OCI-LY7 (cell line): ENCODE data around the gene SEPHS2. TPM values are rescaled to one million over a fixed set of nuclear protein-coding genes. Genes with fewer than 3 reads are reported as not detected.
A peak's percentile ranks its signal among the peaks of the same experiment; 100 is the strongest.

Experiments used
- BruUV-seq: library from RNA; stranded (reverse); fragments of 400-500 nt; replicated peaks from 2 replicates; lab custom pipeline; 2021; lab: Mats Ljungman, UMichigan
- CTCF ChIA-PET: fragments of 300-600 bp; sonication (Branson Sonifier 250); formaldehyde crosslinking; loops from one replicate; lab custom pipeline; 2022; ENCODE audit warnings: antibody characterized with exemption; ENCODE audit not compliant: unreplicated experiment; lab: Charles Lee
- POLR2A ChIA-PET: fragments of 300-600 bp; sonication (Branson Sonifier 250); formaldehyde crosslinking; loops from one replicate; lab custom pipeline; 2022; ENCODE audit warnings: antibody characterized with exemption; lab: Charles Lee
- DNase-seq: peaks from one replicate; pipeline ENCODE4 v3.0.0-alpha.2; 2015; ENCODE audit warnings: low spot score
- H2AFZ ChIP-seq: fragments of 200-600 bp; sonication (generic), shearing (Covaris generic); 2 replicates; pipeline ENCODE4 v1.6.1; 2014; ENCODE audit warnings: mild to moderate bottlenecking, antibody characterized with exemption, low read length, moderate library complexity
- H3K27ac ChIP-seq: fragments of 200-600 bp; sonication (generic); 2 replicates; pipeline ENCODE4 v1.5.1; 2014; ENCODE audit warnings: mixed run types, low read depth, mild to moderate bottlenecking, moderate library complexity, low read length, inconsistent platforms; ENCODE audit not compliant: poor library complexity, severe bottlenecking
- H3K36me3 ChIP-seq: fragments of 200-600 bp; sonication (generic); 2 replicates; pipeline ENCODE4 v1.6.1; 2014; ENCODE audit warnings: mild to moderate bottlenecking, antibody characterized with exemption, low read length, moderate library complexity, mixed read lengths; ENCODE audit not compliant: insufficient read depth
- H3K4me1 ChIP-seq: fragments of 200-600 bp; sonication (generic); 2 replicates; pipeline ENCODE4 v1.5.1; 2014; ENCODE audit warnings: mild to moderate bottlenecking, low read length; ENCODE audit not compliant: insufficient read depth, poor library complexity, severe bottlenecking
- H3K4me2 ChIP-seq: fragments of 200-600 bp; sonication (generic); 2 replicates; pipeline ENCODE4 v1.6.1; 2014; ENCODE audit warnings: mild to moderate bottlenecking, low read length
- H3K4me3 ChIP-seq: fragments of 200-600 bp; sonication (generic); 2 replicates; pipeline ENCODE4 v1.5.1; 2014; ENCODE audit warnings: mild to moderate bottlenecking, low read depth, low read length; ENCODE audit not compliant: poor library complexity, severe bottlenecking
- H3K79me2 ChIP-seq: fragments of 200-600 bp; sonication (generic); 2 replicates; pipeline ENCODE4 v1.6.1; 2016; ENCODE audit warnings: low read depth, mild to moderate bottlenecking, low read length, moderate library complexity, mixed read lengths; ENCODE audit not compliant: insufficient read depth
- H3K9me2 ChIP-seq: fragments of 200-600 bp; sonication (generic); 2 replicates; pipeline ENCODE4 v1.6.1; 2016; ENCODE audit warnings: mild to moderate bottlenecking, low read length, mixed read lengths; ENCODE audit not compliant: insufficient read depth
- H3K9me3 ChIP-seq: fragments of 200-600 bp; sonication (generic); 2 replicates; pipeline ENCODE4 v1.6.1; 2014; ENCODE audit warnings: mild to moderate bottlenecking, mixed run types, low read length, mixed read lengths
- H4K20me1 ChIP-seq: fragments of 200-600 bp; sonication (generic); 2 replicates; pipeline ENCODE4 v1.6.1; 2014; ENCODE audit warnings: mild to moderate bottlenecking, antibody characterized with exemption, low read length, moderate library complexity, mixed read lengths; ENCODE audit not compliant: insufficient read depth
- EZH2phosphoT487 ChIP-seq: fragments of 200-600 bp; sonication (generic); IDR thresholded peaks from 2 replicates; pipeline ENCODE4 v1.6.1; 2018; ENCODE audit warnings: low read depth, borderline replicate concordance, mild to moderate bottlenecking, mixed run types, antibody characterized with exemption, low read length, moderate library complexity, mixed read lengths
- intact Hi-C: fragments of 100-400 bp; cut with micrococcal nuclease; formaldehyde crosslinking; loops from one replicate; pipeline ENCODE4 v1.10.0; 2022; ENCODE audit not compliant: unreplicated experiment
- small RNA-seq: library from RNA; depleted of rRNA; stranded (forward); fragments of <200 nt; gene quantifications from one replicate; pipeline ENCODE3, GENCODE V24; 2014
- total RNA-seq, 2 experiments: library from RNA; depleted of rRNA in 1 of 2; stranded (reverse); fragments of >200 nt in 1 of 2; shearing (Covaris generic) in 1 of 2; gene quantifications; 2 replicates each; pipeline ENCODE4 v1.2.3, GENCODE V29; 2014 to 2022
- TF ChIP-seq, protein P1 (sequence below): fragments of 200-600 bp; sonication (generic); conservative IDR thresholded peaks from 2 replicates; pipeline ENCODE4 v1.5.1; 2014; ENCODE audit warnings: mild to moderate bottlenecking, antibody characterized with exemption, low read length, moderate library complexity, mixed read lengths

The SEPHS2 gene
- total RNA-seq, 2 experiments from 2014 or later = 14.4 to 64.2 TPM

DNA sequence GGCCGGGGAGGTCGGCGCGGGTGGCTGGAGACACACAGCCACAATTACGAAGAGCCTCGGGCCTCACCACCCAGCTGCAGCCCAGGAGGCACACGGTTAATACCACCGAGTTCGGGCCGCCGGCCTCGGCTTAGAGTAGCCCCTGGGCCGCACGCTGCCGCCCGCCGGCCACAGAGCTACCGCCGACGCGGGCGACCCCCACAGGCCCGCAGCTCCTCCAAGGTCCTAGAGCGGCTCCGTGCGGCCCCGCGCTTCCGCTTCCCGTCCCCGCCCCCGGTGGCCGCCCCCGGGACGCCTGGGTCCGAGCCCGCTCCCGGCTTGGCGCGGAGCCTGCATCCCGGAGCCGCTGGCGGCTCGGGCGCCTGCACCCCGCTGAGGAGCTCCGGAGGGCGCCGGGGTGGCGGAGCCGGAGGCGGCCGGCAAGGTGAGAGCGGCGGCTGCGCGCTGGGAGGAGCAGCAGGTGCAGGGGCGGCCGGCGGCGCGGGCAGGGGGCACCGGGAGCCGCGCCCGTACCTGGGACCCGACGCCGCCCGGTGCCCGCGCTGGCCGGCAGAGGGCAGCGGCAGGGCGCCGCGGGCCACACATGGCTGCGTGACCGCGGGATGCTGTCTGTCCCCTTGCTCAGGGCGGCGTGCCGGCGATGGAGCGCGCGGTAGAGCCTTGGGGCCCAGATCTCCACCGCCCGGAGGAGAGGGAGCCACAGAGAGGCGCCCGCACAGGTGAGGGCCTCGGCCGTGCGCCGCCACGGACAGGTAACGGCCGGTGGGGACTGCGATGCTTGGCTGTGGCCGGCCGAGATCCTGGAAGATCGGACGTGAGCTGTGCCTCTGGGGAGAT, 50.3 kb downstream of the SEPHS2 start, which contains the start of gene ZNF48:
ZNF48 (plus strand) TSS at position 266 of the 837 bp plus-strand sequence; CDS start at position 641, 375 bp downstream.
- Histone ChIP-seq H3K4me3 (peak within 1 kb of the TSS; percentile 89), H3K27ac (peak within 1 kb of the TSS; percentile 44), H3K36me3 (peaks cover 30% of the 10 kb centered on the region), H2AFZ (peak within 1 kb of the TSS; percentile 60; the same call in 1 of the 2 replicates), H3K9me3 (no peaks in the 10 kb centered on the region), H3K9me2 (no peaks in the 10 kb centered on the region), H4K20me1 (0 out of 2 replicates have a peak, but pooled peaks cover 5% of the 10 kb centered on the region), H3K4me2 (peak within 1 kb of the TSS; percentile 85), H3K79me2 (peaks cover 17% of the 10 kb centered on the region), H3K4me1 (peaks cover 23% of the 10 kb centered on the region)
- DNase-seq = peak; percentile 95
- POLR2A ChIA-PET = interaction anchor here (0.6 to 3.3 kb wide), 9 partner anchors 11 to 45 kb away, joined by 3 to 22 read pairs (median 4); partner anchors contain the start of genes SEPTIN1, TBC1D10B and ZNF771
- TF ChIP-seq EZH2phosphoT487 = no peak
- TF ChIP-seq, protein P1, sequence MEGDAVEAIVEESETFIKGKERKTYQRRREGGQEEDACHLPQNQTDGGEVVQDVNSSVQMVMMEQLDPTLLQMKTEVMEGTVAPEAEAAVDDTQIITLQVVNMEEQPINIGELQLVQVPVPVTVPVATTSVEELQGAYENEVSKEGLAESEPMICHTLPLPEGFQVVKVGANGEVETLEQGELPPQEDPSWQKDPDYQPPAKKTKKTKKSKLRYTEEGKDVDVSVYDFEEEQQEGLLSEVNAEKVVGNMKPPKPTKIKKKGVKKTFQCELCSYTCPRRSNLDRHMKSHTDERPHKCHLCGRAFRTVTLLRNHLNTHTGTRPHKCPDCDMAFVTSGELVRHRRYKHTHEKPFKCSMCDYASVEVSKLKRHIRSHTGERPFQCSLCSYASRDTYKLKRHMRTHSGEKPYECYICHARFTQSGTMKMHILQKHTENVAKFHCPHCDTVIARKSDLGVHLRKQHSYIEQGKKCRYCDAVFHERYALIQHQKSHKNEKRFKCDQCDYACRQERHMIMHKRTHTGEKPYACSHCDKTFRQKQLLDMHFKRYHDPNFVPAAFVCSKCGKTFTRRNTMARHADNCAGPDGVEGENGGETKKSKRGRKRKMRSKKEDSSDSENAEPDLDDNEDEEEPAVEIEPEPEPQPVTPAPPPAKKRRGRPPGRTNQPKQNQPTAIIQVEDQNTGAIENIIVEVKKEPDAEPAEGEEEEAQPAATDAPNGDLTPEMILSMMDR = peak; percentile 36
- intact Hi-C loops = loop anchor here (1.0 kb wide), 1 partner anchor 17 kb away; no protein-coding TSS in a partner anchor
- no TSS peak for BruUV-seq
- CTCF ChIA-PET = interaction anchor here (0.6 to 1.0 kb wide), 4 partner anchors 13 to 34 kb away, joined by 3 to 4 read pairs (median 3); partner anchors contain the start of genes DCTPP1 and SEPTIN1

DNA sequence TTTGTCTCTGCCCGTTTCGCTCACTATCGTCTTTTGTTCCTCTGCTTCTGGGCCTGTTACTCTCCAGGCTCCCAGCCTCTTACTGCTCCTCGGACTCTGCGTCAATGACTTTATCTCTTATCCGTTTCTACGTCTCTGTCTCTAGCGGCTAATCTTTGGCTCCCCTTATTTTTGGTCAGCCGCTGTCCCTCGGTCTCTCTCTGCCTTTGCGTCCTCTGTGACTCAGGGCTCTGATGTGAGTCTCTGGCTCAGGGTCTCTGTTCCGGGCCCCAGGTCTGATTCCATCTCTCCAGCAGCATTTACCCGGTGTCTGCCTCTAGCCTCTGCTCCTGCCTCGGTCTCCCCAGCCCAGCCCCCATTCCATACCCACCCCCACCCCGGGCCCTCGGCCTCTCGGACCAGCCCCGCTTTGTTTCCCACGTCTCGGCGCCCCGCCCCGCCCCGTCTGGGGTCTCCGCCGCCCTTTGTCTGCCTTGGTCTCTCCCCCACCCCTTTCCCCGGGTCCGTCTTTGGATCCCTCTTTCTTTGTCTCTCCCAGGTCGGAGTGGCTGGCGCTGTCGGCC, 51.0 kb downstream of the SEPHS2 start:
- Histone ChIP-seq H4K20me1 (0 out of 2 replicates have a peak, but pooled peaks cover 5% of the 10 kb centered on the region), H3K36me3 (peaks cover 29% of the 10 kb centered on the region), H3K27ac (peak overlapping the region; percentile 44), H3K4me1 (peaks cover 23% of the 10 kb centered on the region), H3K79me2 (peaks cover 17% of the 10 kb centered on the region), H3K4me3 (peak overlapping the region; percentile 89), H2AFZ (peak overlapping the region; percentile 60; the same call in 1 of the 2 replicates), H3K9me3 (no peaks in the 10 kb centered on the region), H3K4me2 (peak overlapping the region; percentile 77), H3K9me2 (no peaks in the 10 kb centered on the region)
- POLR2A ChIA-PET = interaction anchor here (1.0 to 3.3 kb wide), 5 partner anchors 13 to 38 kb away, joined by 3 to 22 read pairs (median 6); partner anchors contain the start of genes SEPTIN1, TBC1D10B and ZNF771
- intact Hi-C loops = loop anchor here (1.0 kb wide), 1 partner anchor 16 kb away; no protein-coding TSS in a partner anchor
- DNase-seq = no peak
- BruUV-seq = no TSS peak
- no peak for TF ChIP-seq EZH2phosphoT487
- TF ChIP-seq, protein P1 = no peak
- CTCF ChIA-PET = interaction anchor here (0.9 to 1.0 kb wide), 2 partner anchors 24 to 35 kb away, joined by 3 read pairs; partner anchors contain the start of gene DCTPP1

Small RNA genes within 50 kb of the gene (small RNA-seq; reads per million reads assigned to genes)
- not detected for gene RF00019
- gene RF00406 = 3.2 reads per million, percentile 86 among the genes with 10 or more reads in this experiment
- not detected for gene RNU7-61P

Other genes starting within 250 kb of the SEPHS2 start
- 3.8 and 7.9 TPM in 2 replicates for gene SULT1A3, start 246.6 kb downstream of the SEPHS2 start, total RNA-seq (2014; rRNA removed; shearing (Covaris generic))
- gene SULT1A3, start 246.6 kb downstream of the SEPHS2 start, total RNA-seq (2022) = 30.1 and 31.7 TPM in 2 replicates
- gene NPIPB13, start 197.4 kb downstream of the SEPHS2 start, total RNA-seq (2014; rRNA removed; shearing (Covaris generic)) = 2.9 and 10.2 TPM in 2 replicates
- gene NPIPB13, start 197.4 kb downstream of the SEPHS2 start, total RNA-seq (2022) = 50.5 and 51.4 TPM in 2 replicates
- gene CD2BP2, start 90.6 kb downstream of the SEPHS2 start, total RNA-seq (2014; rRNA removed; shearing (Covaris generic)) = 69.2 and 94.7 TPM in 2 replicates
- 87.8 and 111 TPM in 2 replicates for gene CD2BP2, start 90.6 kb downstream of the SEPHS2 start, total RNA-seq (2022)
- gene TBC1D10B, start 75.4 kb downstream of the SEPHS2 start, total RNA-seq (2014; rRNA removed; shearing (Covaris generic)) = 38.6 and 44.9 TPM in 2 replicates
- 74.8 and 78.6 TPM in 2 replicates for gene TBC1D10B, start 75.4 kb downstream of the SEPHS2 start, total RNA-seq (2022)
- gene MYL11, start 71.1 kb downstream of the SEPHS2 start, total RNA-seq (2014; rRNA removed; shearing (Covaris generic)) = 3.2 and 3.3 TPM in 2 replicates
- 1.7 and 3.9 TPM in 2 replicates for gene MYL11, start 71.1 kb downstream of the SEPHS2 start, total RNA-seq (2022)
- gene SEPTIN1, start 63.3 kb downstream of the SEPHS2 start, total RNA-seq (2014; rRNA removed; shearing (Covaris generic)) = 126 and 133 TPM in 2 replicates
- gene SEPTIN1, start 63.3 kb downstream of the SEPHS2 start, total RNA-seq (2022) = 171 and 181 TPM in 2 replicates
- gene ZNF48, start 50.5 kb downstream of the SEPHS2 start, total RNA-seq (2014; rRNA removed; shearing (Covaris generic)) = 15.7 and 18.8 TPM in 2 replicates
- 16.4 and 17.3 TPM in 2 replicates for gene ZNF48, start 50.5 kb downstream of the SEPHS2 start, total RNA-seq (2022)
- gene ZNF771, start 38.3 kb downstream of the SEPHS2 start, total RNA-seq (2014; rRNA removed; shearing (Covaris generic)) = 6.4 and 11.3 TPM in 2 replicates
- 9.2 and 10.8 TPM in 2 replicates for gene ZNF771, start 38.3 kb downstream of the SEPHS2 start, total RNA-seq (2022)
- 90.2 and 92.5 TPM in 2 replicates for gene DCTPP1, start 15.8 kb downstream of the SEPHS2 start, total RNA-seq (2014; rRNA removed; shearing (Covaris generic))
- 80.0 and 93.8 TPM in 2 replicates for gene DCTPP1, start 15.8 kb downstream of the SEPHS2 start, total RNA-seq (2022)
- gene ITGAL, start 26.9 kb upstream of the SEPHS2 start, total RNA-seq (2014; rRNA removed; shearing (Covaris generic)) = 30.7 and 40.2 TPM in 2 replicates
- 125 and 140 TPM in 2 replicates for gene ITGAL, start 26.9 kb upstream of the SEPHS2 start, total RNA-seq (2022)
- gene ZNF768, start 80.7 kb upstream of the SEPHS2 start, total RNA-seq (2014; rRNA removed; shearing (Covaris generic)) = 43.4 and 63.7 TPM in 2 replicates
- 38.3 and 42.9 TPM in 2 replicates for gene ZNF768, start 80.7 kb upstream of the SEPHS2 start, total RNA-seq (2022)
- 15.7 and 22.2 TPM in 2 replicates for gene ZNF747, start 89.0 kb upstream of the SEPHS2 start, total RNA-seq (2014; rRNA removed; shearing (Covaris generic))
- gene ZNF747, start 89.0 kb upstream of the SEPHS2 start, total RNA-seq (2022) = 17.2 and 20.8 TPM in 2 replicates
- gene ZNF764, start 112.5 kb upstream of the SEPHS2 start, total RNA-seq (2014; rRNA removed; shearing (Covaris generic)) = 10.5 and 14.6 TPM in 2 replicates
- gene ZNF764, start 112.5 kb upstream of the SEPHS2 start, total RNA-seq (2022) = 12.8 and 13.8 TPM in 2 replicates
- 17.5 and 19.8 TPM in 2 replicates for gene ZNF688, start 125.8 kb upstream of the SEPHS2 start, total RNA-seq (2014; rRNA removed; shearing (Covaris generic))
- gene ZNF688, start 125.8 kb upstream of the SEPHS2 start, total RNA-seq (2022) = 15.0 and 15.3 TPM in 2 replicates
- 6.8 and 9.3 TPM in 2 replicates for gene ZNF785, start 139.8 kb upstream of the SEPHS2 start, total RNA-seq (2014; rRNA removed; shearing (Covaris generic))
- 4.1 and 4.6 TPM in 2 replicates for gene ZNF785, start 139.8 kb upstream of the SEPHS2 start, total RNA-seq (2022)
- gene ZNF689, start 164.5 kb upstream of the SEPHS2 start, total RNA-seq (2014; rRNA removed; shearing (Covaris generic)) = 13.1 and 15.0 TPM in 2 replicates
- gene ZNF689, start 164.5 kb upstream of the SEPHS2 start, total RNA-seq (2022) = 15.5 and 16.7 TPM in 2 replicates
- gene PRR14, start 205.1 kb upstream of the SEPHS2 start, total RNA-seq (2014; rRNA removed; shearing (Covaris generic)) = 33.2 and 35.2 TPM in 2 replicates
- 75.5 and 81.4 TPM in 2 replicates for gene PRR14, start 205.1 kb upstream of the SEPHS2 start, total RNA-seq (2022)
- 31.8 and 36.8 TPM in 2 replicates for gene FBRS, start 212.6 kb upstream of the SEPHS2 start, total RNA-seq (2014; rRNA removed; shearing (Covaris generic))
- gene FBRS, start 212.6 kb upstream of the SEPHS2 start, total RNA-seq (2022) = 89.8 and 97.5 TPM in 2 replicates